ENCODE results near the gene ING3. TPM values are rescaled to one million over a fixed set of nuclear protein-coding genes. Genes with fewer than 3 reads are reported as not detected.

ING3 gene
- total RNA-seq (2014; rRNA removed; shearing (Covaris generic)) = 6.7 and 8.7 TPM in 2 replicates

- Histone ChIP-seq H3K36me3 (replicated peaks; ENCODE audit: control insufficient read depth, insufficient read depth, low read length) (peaks cover 1% of the 10 kb centered on the region), H3K4me3 (ENCODE audit: insufficient read depth, low read depth, low read length) (peak within 1 kb of the TSS; percentile 73), H3K27me3 (ENCODE audit: control insufficient read depth, insufficient read depth, low read length) (no peaks in the 10 kb centered on the region)
- peak; percentile 89 for DNase-seq
These were observed at the start of gene ING3 for GRCh38 chr7:120950539-120951308. Gene ING3, plus strand, starts transcription at chr7:120950777. Its CDS starts 120 bp downstream, at chr7:120950897.

GRCh38 chr7:120915314-120916105, 35.1 kb upstream of the ING3 start:
- no peak for DNase-seq
- Histone ChIP-seq H3K27me3 (ENCODE audit: control insufficient read depth, insufficient read depth, low read length) (no peaks in the 10 kb centered on the region), H3K4me3 (ENCODE audit: insufficient read depth, low read depth, low read length) (no peak overlapping the region), H3K36me3 (replicated peaks; ENCODE audit: control insufficient read depth, insufficient read depth, low read length) (no peaks in the 10 kb centered on the region)

- H3K4me3 ChIP-seq (ENCODE audit: insufficient read depth, low read depth, low read length) = no peak overlapping the region
- no peaks in the 10 kb centered on the region for H3K27me3 ChIP-seq (ENCODE audit: control insufficient read depth, insufficient read depth, low read length)
- DNase-seq = no peak
- H3K36me3 ChIP-seq (replicated peaks; ENCODE audit: control insufficient read depth, insufficient read depth, low read length) = no peaks in the 10 kb centered on the region
These were observed 34.5 kb upstream of the ING3 start for GRCh38 chr7:120916121-120916520.

GRCh38 chr7:120916538-120916937, 34.0 kb upstream of the ING3 start:
- no peak for DNase-seq
- Histone ChIP-seq H3K4me3 (ENCODE audit: insufficient read depth, low read depth, low read length) (no peak overlapping the region), H3K27me3 (ENCODE audit: control insufficient read depth, insufficient read depth, low read length) (no peaks in the 10 kb centered on the region), H3K36me3 (replicated peaks; ENCODE audit: control insufficient read depth, insufficient read depth, low read length) (no peaks in the 10 kb centered on the region)

GRCh38 chr7:120919466-120919865, 31.1 kb upstream of the ING3 start:
- no peak overlapping the region for H3K4me3 ChIP-seq (ENCODE audit: insufficient read depth, low read depth, low read length)
- H3K36me3 ChIP-seq (replicated peaks; ENCODE audit: control insufficient read depth, insufficient read depth, low read length) = no peaks in the 10 kb centered on the region
- H3K27me3 ChIP-seq (ENCODE audit: control insufficient read depth, insufficient read depth, low read length) = no peaks in the 10 kb centered on the region
- no peak for DNase-seq

GRCh38 chr7:120920034-120920433, 30.5 kb upstream of the ING3 start:
- H3K36me3 ChIP-seq (replicated peaks; ENCODE audit: control insufficient read depth, insufficient read depth, low read length) = no peaks in the 10 kb centered on the region

GRCh38 chr7:120920591-120921274, 29.8 kb upstream of the ING3 start:
- DNase-seq = no peak
- no peak overlapping the region for H3K4me3 ChIP-seq (ENCODE audit: insufficient read depth, low read depth, low read length)
- H3K27me3 ChIP-seq (ENCODE audit: control insufficient read depth, insufficient read depth, low read length) = no peaks in the 10 kb centered on the region
- no peaks in the 10 kb centered on the region for H3K36me3 ChIP-seq (replicated peaks; ENCODE audit: control insufficient read depth, insufficient read depth, low read length)

More at GRCh38 chr7:120920034-120920433, 30.5 kb upstream of the ING3 start:
- no peaks in the 10 kb centered on the region for H3K27me3 ChIP-seq (ENCODE audit: control insufficient read depth, insufficient read depth, low read length)
- no peak overlapping the region for H3K4me3 ChIP-seq (ENCODE audit: insufficient read depth, low read depth, low read length)
- DNase-seq = no peak

GRCh38 chr7:120924837-120925236, 25.7 kb upstream of the ING3 start:
- no peaks in the 10 kb centered on the region for H3K27me3 ChIP-seq (ENCODE audit: control insufficient read depth, insufficient read depth, low read length)
- no peak overlapping the region for H3K4me3 ChIP-seq (ENCODE audit: insufficient read depth, low read depth, low read length)

GRCh38 chr7:120925392-120925791, 25.2 kb upstream of the ING3 start:
- DNase-seq = no peak
- Histone ChIP-seq H3K27me3 (ENCODE audit: control insufficient read depth, insufficient read depth, low read length) (no peaks in the 10 kb centered on the region), H3K36me3 (replicated peaks; ENCODE audit: control insufficient read depth, insufficient read depth, low read length) (no peaks in the 10 kb centered on the region), H3K4me3 (ENCODE audit: insufficient read depth, low read depth, low read length) (no peak overlapping the region)

More at GRCh38 chr7:120924837-120925236, 25.7 kb upstream of the ING3 start:
- no peaks in the 10 kb centered on the region for H3K36me3 ChIP-seq (replicated peaks; ENCODE audit: control insufficient read depth, insufficient read depth, low read length)
- no peak for DNase-seq

GRCh38 chr7:120926943-120927346, 23.6 kb upstream of the ING3 start:
- no peak for DNase-seq
- Histone ChIP-seq H3K36me3 (replicated peaks; ENCODE audit: control insufficient read depth, insufficient read depth, low read length) (no peaks in the 10 kb centered on the region), H3K4me3 (ENCODE audit: insufficient read depth, low read depth, low read length) (no peak overlapping the region), H3K27me3 (ENCODE audit: control insufficient read depth, insufficient read depth, low read length) (no peaks in the 10 kb centered on the region)

GRCh38 chr7:120927454-120928103, 23.0 kb upstream of the ING3 start:
- H3K4me3 ChIP-seq (ENCODE audit: insufficient read depth, low read depth, low read length) = no peak overlapping the region
- H3K27me3 ChIP-seq (ENCODE audit: control insufficient read depth, insufficient read depth, low read length) = no peaks in the 10 kb centered on the region
- no peaks in the 10 kb centered on the region for H3K36me3 ChIP-seq (replicated peaks; ENCODE audit: control insufficient read depth, insufficient read depth, low read length)
- no peak for DNase-seq

GRCh38 chr7:120931243-120931642, 19.3 kb upstream of the ING3 start:
- H3K27me3 ChIP-seq (ENCODE audit: control insufficient read depth, insufficient read depth, low read length) = no peaks in the 10 kb centered on the region
- no peaks in the 10 kb centered on the region for H3K36me3 ChIP-seq (replicated peaks; ENCODE audit: control insufficient read depth, insufficient read depth, low read length)
- DNase-seq = no peak
- H3K4me3 ChIP-seq (ENCODE audit: insufficient read depth, low read depth, low read length) = no peak overlapping the region

- DNase-seq = no peak
- Histone ChIP-seq H3K36me3 (replicated peaks; ENCODE audit: control insufficient read depth, insufficient read depth, low read length) (no peaks in the 10 kb centered on the region), H3K27me3 (ENCODE audit: control insufficient read depth, insufficient read depth, low read length) (no peaks in the 10 kb centered on the region), H3K4me3 (ENCODE audit: insufficient read depth, low read depth, low read length) (no peak overlapping the region)
These were observed 17.1 kb upstream of the ING3 start for GRCh38 chr7:120933475-120933874.

- no peak overlapping the region for H3K4me3 ChIP-seq (ENCODE audit: insufficient read depth, low read depth, low read length)
- no peaks in the 10 kb centered on the region for H3K27me3 ChIP-seq (ENCODE audit: control insufficient read depth, insufficient read depth, low read length)
- no peak for DNase-seq
- H3K36me3 ChIP-seq (replicated peaks; ENCODE audit: control insufficient read depth, insufficient read depth, low read length) = no peaks in the 10 kb centered on the region
These were observed 11.2 kb upstream of the ING3 start for GRCh38 chr7:120939345-120939744.

All from H7 (cell line).